IMR-90 (cell line): Measurements from ENCODE around the gene ZNF302. TPM values are rescaled to one million over a fixed set of nuclear protein-coding genes. Genes with fewer than 3 reads are reported as not detected.

Experiments used
- ATAC-seq: fragments of 200-7000 bp; cut with Tn5 transposase; 2 replicates; pipeline ENCODE4 v1.9.1; 2020; ENCODE audit warnings: low read depth, mild to moderate bottlenecking, moderate library complexity
- BruUV-seq: library from RNA; stranded (reverse); fragments of 400-500 nt; replicated peaks from 2 replicates; lab custom pipeline; 2021; lab: Mats Ljungman, UMichigan
- CTCF ChIA-PET: fragments of 300-600 bp; formaldehyde crosslinking; extraction: SDS; loops from one replicate; lab custom pipeline; 2021; ENCODE audit warnings: antibody characterized with exemption; lab: Yijun Ruan, JAX
- POLR2A ChIA-PET: fragments of 300-600 bp; sonication (Branson Sonifier 250); formaldehyde crosslinking; loops from one replicate; lab custom pipeline; 2022; ENCODE audit warnings: antibody characterized with exemption; ENCODE audit not compliant: unreplicated experiment; lab: Charles Lee
- DNase-seq: peaks from one replicate; pipeline ENCODE4 v3.0.0; 2013
- H2AFZ ChIP-seq: replicated peaks from 2 replicates; pipeline ENCODE3; 2013; ENCODE audit warnings: low read length, mild to moderate bottlenecking; ENCODE audit not compliant: poor library complexity
- H2AK5ac ChIP-seq: 2 replicates; pipeline ENCODE4 v1.6.1; 2013; ENCODE audit warnings: low read depth, low read length, inconsistent platforms
- H2AK9ac ChIP-seq: replicated peaks from 2 replicates; pipeline ENCODE3; 2013; ENCODE audit warnings: mild to moderate bottlenecking, low read depth, low read length, moderate library complexity; ENCODE audit not compliant: poor library complexity
- H2BK120ac ChIP-seq: 2 replicates; pipeline ENCODE4 v1.6.1; 2013; ENCODE audit warnings: low read depth, low read length, inconsistent platforms
- H2BK15ac ChIP-seq: 3 replicates; pipeline ENCODE4 v1.6.1; 2013; ENCODE audit warnings: low read depth, low read length, inconsistent platforms
- H2BK20ac ChIP-seq: 2 replicates; pipeline ENCODE4 v1.6.1; 2013; ENCODE audit warnings: low read depth, mild to moderate bottlenecking, inconsistent platforms, low read length, moderate library complexity
- H2BK5ac ChIP-seq: 2 replicates; pipeline ENCODE4 v1.6.1; 2013; ENCODE audit warnings: mild to moderate bottlenecking, low read depth, low read length, inconsistent platforms; ENCODE audit not compliant: poor library complexity, severe bottlenecking
- H3K14ac ChIP-seq: replicated peaks from 2 replicates; pipeline ENCODE4 v1.6.1; 2013; ENCODE audit warnings: low read depth, low read length, inconsistent platforms
- H3K18ac ChIP-seq: 2 replicates; pipeline ENCODE4 v1.6.1; 2013; ENCODE audit warnings: low read depth, low read length, control low read depth
- H3K23ac ChIP-seq: 2 replicates; pipeline ENCODE4 v1.6.1; 2013; ENCODE audit warnings: low read depth, low read length, inconsistent platforms
- H3K27ac ChIP-seq: 2 replicates; pipeline ENCODE4 v1.5.1; 2013; ENCODE audit warnings: mild to moderate bottlenecking, control low read depth, low read length; ENCODE audit not compliant: insufficient read depth
- H3K27me3 ChIP-seq: 2 replicates; pipeline ENCODE4 v1.6.1; 2013; ENCODE audit warnings: low read length; ENCODE audit not compliant: control insufficient read depth, insufficient read depth
- H3K36me3 ChIP-seq: 2 replicates; pipeline ENCODE4 v1.6.1; 2013; ENCODE audit warnings: low read length, mixed read lengths; ENCODE audit not compliant: control insufficient read depth, insufficient read depth
- H3K4ac ChIP-seq: 2 replicates; pipeline ENCODE4 v1.6.1; 2013; ENCODE audit warnings: low read depth, low read length, inconsistent platforms
- H3K4me1 ChIP-seq: 2 replicates; pipeline ENCODE4 v1.6.1; 2013; ENCODE audit warnings: low read length, mixed read lengths; ENCODE audit not compliant: control insufficient read depth, insufficient read depth
- H3K4me2 ChIP-seq: 2 replicates; pipeline ENCODE4 v1.6.1; 2013; ENCODE audit warnings: low read depth, mild to moderate bottlenecking, control low read depth, low read length, moderate library complexity
- H3K4me3 ChIP-seq: 2 replicates; pipeline ENCODE4 v1.5.1; 2013; ENCODE audit warnings: low read depth, mild to moderate bottlenecking, control low read depth, low read length, moderate library complexity; ENCODE audit not compliant: insufficient read depth
- H3K56ac ChIP-seq: 2 replicates; pipeline ENCODE4 v1.6.1; 2013; ENCODE audit warnings: low read length, inconsistent platforms; ENCODE audit not compliant: insufficient read depth; ENCODE audit errors: extremely low read depth
- H3K79me1 ChIP-seq, 2 experiments: 2 replicates each; pipeline ENCODE4 v1.6.1; 2013; ENCODE audit warnings: low read length in 2 of 2, inconsistent platforms in 1 of 2, low read depth in 1 of 2
- H3K9ac ChIP-seq: 2 replicates; pipeline ENCODE4 v1.6.1; 2013; ENCODE audit warnings: low read depth, low read length, control low read depth
- H3K9me1 ChIP-seq: 2 replicates; pipeline ENCODE4 v1.6.1; 2013; ENCODE audit warnings: low read length, inconsistent platforms; ENCODE audit not compliant: insufficient read depth
- H3K9me3 ChIP-seq: 2 replicates; pipeline ENCODE4 v1.6.1; 2013; ENCODE audit warnings: low read length; ENCODE audit not compliant: control insufficient read depth, insufficient read depth
- H4K20me1 ChIP-seq: 2 replicates; pipeline ENCODE4 v1.6.1; 2013; ENCODE audit warnings: low read length, inconsistent platforms; ENCODE audit not compliant: insufficient read depth
- H4K5ac ChIP-seq: 2 replicates; pipeline ENCODE4 v1.6.1; 2013; ENCODE audit warnings: mild to moderate bottlenecking, low read depth, low read length, control low read depth
- H4K8ac ChIP-seq, 2 experiments: 2 replicates each; pipeline ENCODE4 v1.6.1; 2013; ENCODE audit warnings: low read depth in 2 of 2, low read length in 2 of 2, control low read depth in 1 of 2, inconsistent platforms in 1 of 2
- H4K91ac ChIP-seq: 2 replicates; pipeline ENCODE4 v1.6.1; 2013; ENCODE audit warnings: low read depth, low read length, inconsistent platforms; ENCODE audit not compliant: insufficient read depth
- BHLHE40 ChIP-seq: fragments of 150-350 bp; IDR thresholded peaks from 2 replicates; pipeline ENCODE4 v1.6.1; 2016; ENCODE audit warnings: mild to moderate bottlenecking, low read depth, low read length
- CEBPB ChIP-seq: IDR thresholded peaks from 2 replicates; pipeline ENCODE4 v1.6.1; 2012; ENCODE audit warnings: low read depth, low read length, improper control_type of control experiment
- CHD1 ChIP-seq: IDR thresholded peaks from 2 replicates; pipeline ENCODE4 v1.6.1; 2012; ENCODE audit warnings: low read depth, low read length, improper control_type of control experiment
- FOS ChIP-seq: fragments of 150-350 bp; IDR thresholded peaks from 2 replicates; pipeline ENCODE4 v1.6.1; 2016; ENCODE audit warnings: low read depth, low read length
- MAFK ChIP-seq: IDR thresholded peaks from 2 replicates; pipeline ENCODE4 v1.6.1; 2012; ENCODE audit warnings: low read depth, low read length, improper control_type of control experiment
- NFE2L2 ChIP-seq: fragments of 150-350 bp; IDR thresholded peaks from 2 replicates; pipeline ENCODE4 v1.6.1; 2016; ENCODE audit warnings: low read depth, mild to moderate bottlenecking, low read length
- RAD21 ChIP-seq: IDR thresholded peaks from 2 replicates; pipeline ENCODE4 v1.6.1; 2012; ENCODE audit warnings: low read length, improper control_type of control experiment
- RCOR1 ChIP-seq: IDR thresholded peaks from 2 replicates; pipeline ENCODE4 v1.6.1; 2012; ENCODE audit warnings: mild to moderate bottlenecking, low read length, improper control_type of control experiment; ENCODE audit not compliant: insufficient replicate concordance
- RFX5 ChIP-seq: IDR thresholded peaks from 2 replicates; pipeline ENCODE4 v1.8.0; 2012; ENCODE audit warnings: low read depth, mild to moderate bottlenecking, low read length, moderate library complexity
- SMC3 ChIP-seq: fragments of 150-350 bp; IDR thresholded peaks from 2 replicates; pipeline ENCODE4 v1.6.1; 2016; ENCODE audit warnings: low read depth, mild to moderate bottlenecking, antibody characterized with exemption, low read length, moderate library complexity
- WGBS, 2 experiments: methylation state at CpG; one replicate each; pipeline versions ENCODE4 v1.1.5 to v1.1.7; 2013; ENCODE audit warnings: missing lambda C conversion rate in 2 of 2; ENCODE audit not compliant: insufficient read length in 1 of 2; ENCODE audit errors: extremely low coverage in 2 of 2; 5-methylcytosine and 5-hydroxymethylcytosine counted together
- dilution Hi-C: fragments of 300-500 bp; cut with HindIII; formaldehyde crosslinking; loops from one replicate; pipeline ENCODE4 v1.14.3; 2018; ENCODE audit warnings: low sequenced_read_pairs; ENCODE audit not compliant: unreplicated experiment
- in situ Hi-C: fragments of 300-500 bp; cut with MboI; formaldehyde crosslinking; loops from 3 replicates; pipeline ENCODE4 v1.14.3; 2019; ENCODE audit warnings: low sequenced_read_pairs, inconsistent platforms, mixed read lengths
- intact Hi-C: fragments of 100-400 bp; cut with micrococcal nuclease; formaldehyde crosslinking; loops from 2 replicates; pipeline ENCODE4 v1.10.0; 2022
- polyA plus RNA-seq, 3 experiments: library from polyadenylated mRNA; depleted of rRNA; stranded (reverse); fragments of >200 nt; gene quantifications; 2 replicates each; pipeline ENCODE4 v1.2.3, GENCODE V29; 2012; ENCODE audit warnings: low replicate concordance in 1 of 3
- total RNA-seq: library from RNA; depleted of rRNA; stranded (reverse); fragments of >200 nt; gene quantifications from 2 replicates; pipeline ENCODE4 v1.2.3, GENCODE V29; 2012
- TF ChIP-seq, protein P1 (sequence below): conservative IDR thresholded peaks from 2 replicates; pipeline ENCODE4 v1.5.1; 2012; ENCODE audit warnings: mild to moderate bottlenecking, low read depth, low read length, improper control_type of control experiment
- TF ChIP-seq, protein P2 (sequence below): fragments of 150-350 bp; IDR thresholded peaks from 2 replicates; pipeline ENCODE4 v1.6.1; 2017; ENCODE audit warnings: mild to moderate bottlenecking, antibody characterized with exemption, low read length, low read depth
- TF ChIP-seq, protein P3 (sequence below): fragments of 150-350 bp; IDR thresholded peaks from 2 replicates; pipeline ENCODE4 v1.6.1; 2016; ENCODE audit warnings: low read depth, mild to moderate bottlenecking, low read length, moderate library complexity, borderline replicate concordance

ZNF302 gene
- total and polyA plus RNA-seq, 2 of the 4 experiments (the other 2 are of a cell fraction): 9.1 to 9.5 TPM

DNA sequence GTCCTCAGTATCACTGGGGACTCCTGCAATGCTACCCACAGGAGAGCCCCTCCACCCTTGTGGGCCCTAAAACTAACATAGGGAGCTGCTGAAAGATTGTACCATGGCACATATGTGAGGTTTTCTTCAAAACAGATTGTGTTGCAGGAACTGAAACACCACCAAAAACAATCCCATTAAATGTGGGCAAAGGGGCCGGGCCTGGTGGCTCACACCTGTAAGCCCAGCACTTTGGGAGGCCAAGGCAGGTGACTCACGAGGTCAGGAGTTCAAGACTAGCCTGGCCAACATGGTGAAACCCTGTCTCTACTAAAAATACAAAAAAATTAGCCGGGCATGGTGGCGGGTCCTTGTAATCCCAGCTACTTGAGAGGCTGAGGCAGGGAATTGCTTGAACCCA lies 35.2 kb upstream of the ZNF302 start:
- H4K5ac ChIP-seq: no peak overlapping the region
- no CpG with 5 or more reads among the region's 4 CpGs for WGBS, 2 experiments
- H3K79me1 ChIP-seq: no peaks in the 10 kb centered on the region
- no peaks in the 10 kb centered on the region; the same call in 1 of the 2 replicates for H3K27me3 ChIP-seq
- no peak overlapping the region for H3K4me3 ChIP-seq
- no TSS peak for BruUV-seq
- H2BK15ac ChIP-seq: no peak overlapping the region
- DNase-seq (no peak), ATAC-seq (no peak)
- H3K9ac ChIP-seq: no peak overlapping the region
- dilution Hi-C loops (no loop called here), intact Hi-C loops (no loop called here), in situ Hi-C loops (no loop called here)
- TF ChIP-seq MAFK: no peak
- TF ChIP-seq FOS: no peak
- TF ChIP-seq CEBPB: no peak
- TF ChIP-seq, protein P1, sequence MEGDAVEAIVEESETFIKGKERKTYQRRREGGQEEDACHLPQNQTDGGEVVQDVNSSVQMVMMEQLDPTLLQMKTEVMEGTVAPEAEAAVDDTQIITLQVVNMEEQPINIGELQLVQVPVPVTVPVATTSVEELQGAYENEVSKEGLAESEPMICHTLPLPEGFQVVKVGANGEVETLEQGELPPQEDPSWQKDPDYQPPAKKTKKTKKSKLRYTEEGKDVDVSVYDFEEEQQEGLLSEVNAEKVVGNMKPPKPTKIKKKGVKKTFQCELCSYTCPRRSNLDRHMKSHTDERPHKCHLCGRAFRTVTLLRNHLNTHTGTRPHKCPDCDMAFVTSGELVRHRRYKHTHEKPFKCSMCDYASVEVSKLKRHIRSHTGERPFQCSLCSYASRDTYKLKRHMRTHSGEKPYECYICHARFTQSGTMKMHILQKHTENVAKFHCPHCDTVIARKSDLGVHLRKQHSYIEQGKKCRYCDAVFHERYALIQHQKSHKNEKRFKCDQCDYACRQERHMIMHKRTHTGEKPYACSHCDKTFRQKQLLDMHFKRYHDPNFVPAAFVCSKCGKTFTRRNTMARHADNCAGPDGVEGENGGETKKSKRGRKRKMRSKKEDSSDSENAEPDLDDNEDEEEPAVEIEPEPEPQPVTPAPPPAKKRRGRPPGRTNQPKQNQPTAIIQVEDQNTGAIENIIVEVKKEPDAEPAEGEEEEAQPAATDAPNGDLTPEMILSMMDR: no peak
- no peak for TF ChIP-seq RAD21
- TF ChIP-seq, protein P2, sequence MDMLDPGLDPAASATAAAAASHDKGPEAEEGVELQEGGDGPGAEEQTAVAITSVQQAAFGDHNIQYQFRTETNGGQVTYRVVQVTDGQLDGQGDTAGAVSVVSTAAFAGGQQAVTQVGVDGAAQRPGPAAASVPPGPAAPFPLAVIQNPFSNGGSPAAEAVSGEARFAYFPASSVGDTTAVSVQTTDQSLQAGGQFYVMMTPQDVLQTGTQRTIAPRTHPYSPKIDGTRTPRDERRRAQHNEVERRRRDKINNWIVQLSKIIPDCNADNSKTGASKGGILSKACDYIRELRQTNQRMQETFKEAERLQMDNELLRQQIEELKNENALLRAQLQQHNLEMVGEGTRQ: no peak
- TF ChIP-seq, protein P3, sequence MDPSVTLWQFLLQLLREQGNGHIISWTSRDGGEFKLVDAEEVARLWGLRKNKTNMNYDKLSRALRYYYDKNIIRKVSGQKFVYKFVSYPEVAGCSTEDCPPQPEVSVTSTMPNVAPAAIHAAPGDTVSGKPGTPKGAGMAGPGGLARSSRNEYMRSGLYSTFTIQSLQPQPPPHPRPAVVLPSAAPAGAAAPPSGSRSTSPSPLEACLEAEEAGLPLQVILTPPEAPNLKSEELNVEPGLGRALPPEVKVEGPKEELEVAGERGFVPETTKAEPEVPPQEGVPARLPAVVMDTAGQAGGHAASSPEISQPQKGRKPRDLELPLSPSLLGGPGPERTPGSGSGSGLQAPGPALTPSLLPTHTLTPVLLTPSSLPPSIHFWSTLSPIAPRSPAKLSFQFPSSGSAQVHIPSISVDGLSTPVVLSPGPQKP: no peak
- TF ChIP-seq BHLHE40: no peak
- TF ChIP-seq NFE2L2: no peak
- no peak for TF ChIP-seq RCOR1
- TF ChIP-seq CHD1: no peak
- TF ChIP-seq RFX5: no peak
- TF ChIP-seq SMC3: no peak
- H3K9me1 ChIP-seq: no peaks in the 10 kb centered on the region
- no peak overlapping the region for H2BK120ac ChIP-seq
- no peaks in the 10 kb centered on the region for H3K9me3 ChIP-seq
- no peak overlapping the region for H3K18ac ChIP-seq
- H3K4me2 ChIP-seq: no peak overlapping the region
- H2AK5ac ChIP-seq: no peak overlapping the region
- CTCF ChIA-PET: interaction anchor here (1.0 kb wide), 1 partner anchor 71 kb away, joined by 3 read pairs; no protein-coding TSS in a partner anchor
- H3K27ac ChIP-seq: no peak overlapping the region
- no peak overlapping the region for H3K56ac ChIP-seq
- H3K4ac ChIP-seq: no peak overlapping the region
- no peak overlapping the region for H3K14ac ChIP-seq
- H2AFZ ChIP-seq: no peak overlapping the region
- H4K8ac ChIP-seq: no peak overlapping the region
- no peak overlapping the region for H4K91ac ChIP-seq
- POLR2A ChIA-PET: no interaction called here
- no peak overlapping the region for H2AK9ac ChIP-seq
- no peaks in the 10 kb centered on the region for H3K4me1 ChIP-seq
- H4K20me1 ChIP-seq: no peaks in the 10 kb centered on the region
- H2BK20ac ChIP-seq: no peak overlapping the region
- H3K23ac ChIP-seq: no peak overlapping the region
- H2BK5ac ChIP-seq: no peak overlapping the region
- no peaks in the 10 kb centered on the region for H3K36me3 ChIP-seq
